Dermis blood vessel endothelial cell (primary cell): ENCODE data around the gene CHRND. TPM values are rescaled to one million over a fixed set of nuclear protein-coding genes. Genes with fewer than 3 reads are reported as not detected.
A peak's percentile ranks its signal among the peaks of the same experiment; 100 is the strongest.

Source experiments
- DNase-seq: peaks from one replicate; pipeline ENCODE4 v3.0.0; 2010
- total RNA-seq: library from RNA; depleted of rRNA; stranded (reverse); fragments of >200 nt; gene quantifications from 2 replicates; pipeline ENCODE4 v1.2.3, GENCODE V29; 2014

CHRND gene
- total RNA-seq, 1 donor from 2014 or later: not detected

- DNase-seq: no peak
Measured at GRCh38 chr2:232488097-232488711, 37.8 kb upstream of the CHRND start.

- DNase-seq: no peak
Measured at GRCh38 chr2:232488721-232489300, 37.1 kb upstream of the CHRND start.

- DNase-seq: no peak
Measured at GRCh38 chr2:232489516-232490220, 36.3 kb upstream of the CHRND start.

- no peak for DNase-seq
Measured at GRCh38 chr2:232490221-232491138, 35.5 kb upstream of the CHRND start.

GRCh38 chr2:232491139-232491780 is 34.7 kb upstream of the CHRND start:
- DNase-seq: no peak

- no peak for DNase-seq
Measured at GRCh38 chr2:232492236-232492848, 33.6 kb upstream of the CHRND start.

GRCh38 chr2:232492963-232493700 is 32.8 kb upstream of the CHRND start:
- DNase-seq: no peak

- no peak for DNase-seq
Measured at GRCh38 chr2:232493701-232494474, 32.1 kb upstream of the CHRND start.

- DNase-seq: no peak
Measured at GRCh38 chr2:232494542-232494941, 31.4 kb upstream of the CHRND start.

- DNase-seq: no peak
Measured at GRCh38 chr2:232495292-232495691, 30.7 kb upstream of the CHRND start.

GRCh38 chr2:232496501-232497270 is 29.3 kb upstream of the CHRND start:
- no peak for DNase-seq

- no peak for DNase-seq
Measured at GRCh38 chr2:232497348-232497747, 28.6 kb upstream of the CHRND start.

GRCh38 chr2:232498452-232498851 is 27.5 kb upstream of the CHRND start:
- no peak for DNase-seq

- DNase-seq: no peak
Measured at GRCh38 chr2:232501331-232501771, 24.6 kb upstream of the CHRND start.

- no peak for DNase-seq
Measured at GRCh38 chr2:232501794-232502390, 24.1 kb upstream of the CHRND start.

GRCh38 chr2:232502511-232502910 is 23.4 kb upstream of the CHRND start:
- no peak for DNase-seq

- DNase-seq: peak; percentile 15
Measured at GRCh38 chr2:232502911-232503808, 22.8 kb upstream of the CHRND start.

- no peak for DNase-seq
Measured at GRCh38 chr2:232503809-232504323, 22.1 kb upstream of the CHRND start.
